HUES48 (cell line): ENCODE measurements around the gene CDK7.

Experiments used
- H3K27ac ChIP-seq: one replicate; pipeline ENCODE4 v1.7.0; 2013; ENCODE audit warnings: low read depth, low read length, inconsistent platforms
- H3K27me3 ChIP-seq: 2 replicates; pipeline ENCODE4 v1.6.1; 2013; ENCODE audit warnings: mild to moderate bottlenecking, low read length; ENCODE audit not compliant: control insufficient read depth, insufficient read depth
- H3K36me3 ChIP-seq: 2 replicates; pipeline ENCODE4 v1.6.1; 2013; ENCODE audit warnings: low read length; ENCODE audit not compliant: control insufficient read depth, insufficient read depth
- H3K4me1 ChIP-seq: 2 replicates; pipeline ENCODE4 v1.6.1; 2013; ENCODE audit warnings: mild to moderate bottlenecking, low read length; ENCODE audit not compliant: control insufficient read depth, insufficient read depth
- H3K4me3 ChIP-seq: 2 replicates; pipeline ENCODE4 v1.5.1; 2013; ENCODE audit warnings: mild to moderate bottlenecking, low read depth, low read length
- H3K9ac ChIP-seq: 2 replicates; pipeline ENCODE4 v1.6.1; 2013; ENCODE audit warnings: mild to moderate bottlenecking, low read depth, low read length, moderate library complexity
- H3K9me3 ChIP-seq: 2 replicates; pipeline ENCODE4 v1.6.1; 2013; ENCODE audit warnings: low read length; ENCODE audit not compliant: control insufficient read depth, insufficient read depth

Gene CDK7

GRCh38 chr5:69234457-69235268 lies at the start of gene CDK7:
Gene CDK7 (plus strand): TSS chr5:69234886. CDS start chr5:69234976, 90 bp downstream.
- H3K4me3 ChIP-seq, result peak within 1 kb of the TSS; percentile 82
- no peaks in the 10 kb centered on the region for H3K27me3 ChIP-seq
- H3K27ac ChIP-seq, result peak within 1 kb of the TSS; percentile 84
- H3K36me3 ChIP-seq, result peaks cover 35% of the 10 kb centered on the region
- peak within 1 kb of the TSS; percentile 77 for H3K9ac ChIP-seq
- H3K4me1 ChIP-seq, result 0 out of 2 replicates have a peak, but pooled peaks cover 3% of the 10 kb centered on the region
- H3K9me3 ChIP-seq, result no peaks in the 10 kb centered on the region

- H3K4me3 ChIP-seq, result no peak overlapping the region
- H3K27me3 ChIP-seq, result no peaks in the 10 kb centered on the region
- H3K9me3 ChIP-seq, result no peaks in the 10 kb centered on the region
- no peak overlapping the region for H3K9ac ChIP-seq
- no peaks in the 10 kb centered on the region for H3K4me1 ChIP-seq
- peaks cover 9% of the 10 kb centered on the region for H3K36me3 ChIP-seq
- no peak overlapping the region for H3K27ac ChIP-seq
These were observed 47.3 kb upstream of the CDK7 start for GRCh38 chr5:69187342-69187741.

GRCh38 chr5:69188811-69189161 lies 45.9 kb upstream of the CDK7 start:
- peak overlapping the region; percentile 99 for H3K27ac ChIP-seq
- peak overlapping the region; percentile 94 for H3K9ac ChIP-seq
- H3K27me3 ChIP-seq, result no peaks in the 10 kb centered on the region
- H3K9me3 ChIP-seq, result no peaks in the 10 kb centered on the region
- H3K4me1 ChIP-seq, result no peaks in the 10 kb centered on the region
- H3K36me3 ChIP-seq, result peaks cover 24% of the 10 kb centered on the region
- H3K4me3 ChIP-seq, result peak overlapping the region; percentile 87

GRCh38 chr5:69189162-69190086 lies 45.3 kb upstream of the CDK7 start, which contains the start of gene CENPH:
Gene CENPH (plus strand): TSS chr5:69189583. CDS start chr5:69189635, 52 bp downstream.
- Histone ChIP-seq H3K4me1 (no peaks in the 10 kb centered on the region), H3K27ac (peak within 1 kb of the TSS; percentile 99), H3K9me3 (no peaks in the 10 kb centered on the region), H3K36me3 (peaks cover 30% of the 10 kb centered on the region), H3K4me3 (peak within 1 kb of the TSS; percentile 87), H3K9ac (peak within 1 kb of the TSS; percentile 94), H3K27me3 (no peaks in the 10 kb centered on the region)

- Histone ChIP-seq H3K36me3 (peaks cover 77% of the 10 kb centered on the region), H3K9ac (no peak overlapping the region), H3K4me1 (no peaks in the 10 kb centered on the region), H3K27me3 (no peaks in the 10 kb centered on the region), H3K9me3 (no peaks in the 10 kb centered on the region), H3K27ac (no peak overlapping the region), H3K4me3 (no peak overlapping the region)
These were observed 32.2 kb upstream of the CDK7 start for GRCh38 chr5:69202497-69202896.

- H3K27ac ChIP-seq, result no peak overlapping the region
- peaks cover 83% of the 10 kb centered on the region for H3K36me3 ChIP-seq
- H3K27me3 ChIP-seq, result no peaks in the 10 kb centered on the region
- H3K4me1 ChIP-seq, result no peaks in the 10 kb centered on the region
- no peak overlapping the region for H3K4me3 ChIP-seq
- H3K9ac ChIP-seq, result no peak overlapping the region
- H3K9me3 ChIP-seq, result no peaks in the 10 kb centered on the region
These were observed 28.0 kb upstream of the CDK7 start for GRCh38 chr5:69206528-69207190.

GRCh38 chr5:69209602-69210001 lies 25.1 kb upstream of the CDK7 start:
- Histone ChIP-seq H3K9ac (no peak overlapping the region), H3K27me3 (no peaks in the 10 kb centered on the region), H3K9me3 (no peaks in the 10 kb centered on the region), H3K36me3 (peaks cover 63% of the 10 kb centered on the region), H3K27ac (no peak overlapping the region), H3K4me1 (no peaks in the 10 kb centered on the region), H3K4me3 (no peak overlapping the region)

GRCh38 chr5:69211200-69211599 lies 23.5 kb upstream of the CDK7 start:
- no peak overlapping the region for H3K27ac ChIP-seq

GRCh38 chr5:69212022-69212421 lies 22.7 kb upstream of the CDK7 start:
- no peaks in the 10 kb centered on the region for H3K9me3 ChIP-seq
- no peak overlapping the region for H3K4me3 ChIP-seq
- no peak overlapping the region for H3K27ac ChIP-seq
- no peaks in the 10 kb centered on the region for H3K27me3 ChIP-seq
- H3K36me3 ChIP-seq, result peaks cover 47% of the 10 kb centered on the region
- H3K9ac ChIP-seq, result no peak overlapping the region
- no peaks in the 10 kb centered on the region for H3K4me1 ChIP-seq

More at GRCh38 chr5:69211200-69211599, 23.5 kb upstream of the CDK7 start:
- no peak overlapping the region for H3K4me3 ChIP-seq
- H3K9ac ChIP-seq, result no peak overlapping the region
- peaks cover 54% of the 10 kb centered on the region for H3K36me3 ChIP-seq
- no peaks in the 10 kb centered on the region for H3K9me3 ChIP-seq
- no peaks in the 10 kb centered on the region for H3K27me3 ChIP-seq
- H3K4me1 ChIP-seq, result no peaks in the 10 kb centered on the region

GRCh38 chr5:69213513-69214215 lies 21.0 kb upstream of the CDK7 start:
- Histone ChIP-seq H3K9ac (no peak overlapping the region), H3K27me3 (no peaks in the 10 kb centered on the region), H3K4me3 (no peak overlapping the region), H3K27ac (no peak overlapping the region), H3K4me1 (0 out of 2 replicates have a peak, but pooled peaks cover under 1% of the 10 kb centered on the region), H3K36me3 (peaks cover 37% of the 10 kb centered on the region), H3K9me3 (no peaks in the 10 kb centered on the region)
